Amniotic stem cell (primary cell): ENCODE data around the gene AOC1.

Experiments used
- DNase-seq: peaks from one replicate; lab custom pipeline; 2025; lab: John Stamatoyannopoulos, UW

The AOC1 gene

GRCh38 chr7:150858236-150859197 lies 6.2 kb downstream of the AOC1 start:
- no peak for DNase-seq

GRCh38 chr7:150860291-150860977 lies 8.1 kb downstream of the AOC1 start:
- no peak for DNase-seq

GRCh38 chr7:150860978-150861295 lies 8.6 kb downstream of the AOC1 start:
- DNase-seq: no peak

- no peak for DNase-seq
These were observed 10.0 kb downstream of the AOC1 start for GRCh38 chr7:150862356-150862755.

GRCh38 chr7:150863946-150864345 lies 11.6 kb downstream of the AOC1 start:
- DNase-seq: no peak

GRCh38 chr7:150866932-150867564 lies 14.7 kb downstream of the AOC1 start:
- no peak for DNase-seq

DNA sequence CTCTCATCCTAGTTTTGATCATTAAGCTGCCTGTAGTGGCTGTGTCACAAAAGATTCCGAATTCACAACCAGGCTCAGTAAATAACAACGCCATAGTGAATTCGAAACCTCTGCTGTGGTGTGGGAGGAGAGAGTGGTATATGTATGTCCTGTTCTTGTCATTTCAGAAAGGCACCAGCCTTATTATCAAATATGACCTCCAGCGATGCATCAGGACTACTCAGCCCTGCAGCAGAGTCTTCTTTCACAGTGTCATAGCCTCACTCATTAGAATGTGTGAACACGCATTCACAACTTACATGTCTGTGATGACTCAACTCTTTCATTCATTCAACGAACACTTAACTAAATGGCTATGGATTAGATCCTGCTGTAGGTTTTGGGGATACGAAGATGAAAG lies 15.3 kb downstream of the AOC1 start:
- no peak for DNase-seq

- no peak for DNase-seq
These were observed 17.1 kb downstream of the AOC1 start for GRCh38 chr7:150869467-150869866.

- no peak for DNase-seq
These were observed 19.3 kb downstream of the AOC1 start for GRCh38 chr7:150871601-150872000.

GRCh38 chr7:150874401-150875198 lies 22.3 kb downstream of the AOC1 start:
- no peak for DNase-seq

DNA sequence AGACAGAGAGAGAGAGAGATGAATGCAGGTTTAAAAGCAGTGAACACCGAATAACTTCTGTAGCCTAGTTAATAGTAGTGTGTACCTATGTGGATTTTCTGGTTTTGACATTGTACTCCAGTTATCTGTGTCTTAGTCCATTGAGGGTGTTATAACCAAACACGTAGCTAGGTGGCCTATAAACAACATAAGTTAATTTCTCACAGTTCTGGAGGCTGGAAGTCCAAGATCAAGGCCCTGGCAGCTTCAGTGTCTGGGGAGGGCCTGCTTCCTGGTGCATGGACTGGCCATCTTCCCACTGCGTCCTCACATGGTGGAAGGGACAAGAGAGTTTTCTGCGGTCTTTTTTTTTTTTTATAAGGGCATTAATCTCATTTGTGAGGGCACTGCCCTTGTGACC lies 23.5 kb downstream of the AOC1 start:
- DNase-seq: no peak

GRCh38 chr7:150876817-150877526 lies 24.7 kb downstream of the AOC1 start:
- DNase-seq: peak; percentile 17

- DNase-seq: no peak
These were observed 25.2 kb downstream of the AOC1 start for GRCh38 chr7:150877536-150877935.

GRCh38 chr7:150879345-150879744 lies 27.0 kb downstream of the AOC1 start:
- DNase-seq: no peak

DNA sequence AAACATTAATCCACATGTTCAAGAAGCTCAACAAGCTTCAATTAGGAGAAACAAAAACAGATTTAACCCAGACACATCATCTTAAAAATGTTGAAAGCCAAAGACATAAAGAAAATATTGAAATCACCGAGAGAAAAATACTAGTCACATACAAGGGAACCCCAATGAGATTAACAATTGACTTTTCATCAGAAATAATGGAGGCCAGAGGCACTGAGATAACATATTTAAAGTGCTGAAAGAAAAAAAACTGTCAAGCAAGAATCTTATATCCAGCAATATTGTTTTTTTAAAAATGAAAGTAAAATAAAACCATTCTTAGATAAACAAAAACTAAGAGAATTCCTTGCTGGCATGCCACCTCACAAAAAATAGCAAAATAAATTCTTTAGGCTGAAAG lies 28.9 kb downstream of the AOC1 start:
- no peak for DNase-seq

DNA sequence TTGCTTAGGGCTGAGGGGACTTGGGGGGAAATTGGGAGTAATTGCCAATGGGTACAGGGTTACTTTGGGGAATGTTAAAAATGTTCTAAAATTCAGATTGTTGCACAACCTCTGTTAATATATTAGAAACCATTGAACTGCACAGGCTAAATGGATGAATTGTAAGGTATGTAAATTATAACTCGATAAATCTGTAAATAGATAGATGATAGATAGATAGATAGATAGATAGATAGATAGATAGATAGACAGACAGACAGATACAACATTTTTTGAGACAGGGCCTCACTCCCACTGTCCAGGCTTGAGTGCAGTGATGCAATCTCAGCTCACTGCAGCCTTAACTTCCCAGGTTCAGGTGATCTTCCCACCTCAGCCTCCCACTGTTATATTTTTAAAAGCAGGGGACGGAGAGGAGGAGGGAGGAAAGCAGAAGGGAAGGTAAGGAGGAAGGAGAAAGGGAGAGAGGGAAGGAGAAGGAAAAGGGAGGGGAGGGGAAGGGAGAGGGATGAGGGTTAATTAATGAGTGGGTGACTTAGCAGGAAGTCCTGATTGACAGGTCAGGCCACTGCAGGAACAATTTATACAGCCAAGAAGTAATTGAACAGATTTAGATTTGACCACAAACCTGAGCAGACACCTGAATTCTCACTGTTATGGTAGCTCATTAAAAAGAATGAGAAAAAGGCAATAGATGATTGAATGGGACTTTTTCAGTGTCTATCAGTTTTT lies 38.7 kb downstream of the AOC1 start:
- DNase-seq: no peak

DNA sequence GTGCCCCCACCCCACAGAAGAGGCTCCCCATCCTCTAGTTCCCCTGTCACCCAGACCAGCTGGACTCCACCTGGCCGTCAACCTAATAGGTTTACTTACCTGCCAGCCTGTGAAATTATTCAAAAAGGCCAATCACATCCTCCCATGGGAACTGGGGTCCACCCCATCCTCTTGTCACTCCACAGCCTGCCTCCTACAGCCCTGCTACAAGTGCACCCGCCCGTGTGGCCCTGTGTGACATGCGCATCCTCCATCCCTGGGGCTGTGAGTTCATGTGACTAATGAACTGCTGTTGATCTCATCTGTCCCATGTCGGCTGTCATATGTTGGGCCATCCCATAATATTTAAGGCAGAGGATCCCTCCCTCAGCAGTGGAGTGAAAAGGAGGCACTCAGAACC lies 39.4 kb downstream of the AOC1 start:
- no peak for DNase-seq

DNA sequence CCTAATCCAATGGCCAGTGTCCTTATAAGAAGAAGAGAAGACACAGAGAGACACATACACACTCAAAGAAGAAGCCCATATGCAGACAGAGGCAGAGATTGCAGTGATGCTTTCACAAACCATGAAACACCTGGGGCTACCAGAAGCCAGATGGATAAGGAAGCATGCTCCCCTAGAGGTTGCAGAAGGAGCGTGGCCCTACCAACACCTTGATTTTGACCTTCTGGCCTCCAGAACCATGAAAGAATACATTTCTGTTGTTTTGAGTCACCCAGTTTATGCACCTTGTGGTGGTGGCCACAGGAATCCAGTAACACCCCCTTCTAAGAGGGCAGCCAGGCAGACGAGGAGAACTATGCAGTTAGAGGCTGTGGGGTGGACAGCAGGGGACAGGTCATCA lies 43.5 kb downstream of the AOC1 start:
- DNase-seq: no peak

DNA sequence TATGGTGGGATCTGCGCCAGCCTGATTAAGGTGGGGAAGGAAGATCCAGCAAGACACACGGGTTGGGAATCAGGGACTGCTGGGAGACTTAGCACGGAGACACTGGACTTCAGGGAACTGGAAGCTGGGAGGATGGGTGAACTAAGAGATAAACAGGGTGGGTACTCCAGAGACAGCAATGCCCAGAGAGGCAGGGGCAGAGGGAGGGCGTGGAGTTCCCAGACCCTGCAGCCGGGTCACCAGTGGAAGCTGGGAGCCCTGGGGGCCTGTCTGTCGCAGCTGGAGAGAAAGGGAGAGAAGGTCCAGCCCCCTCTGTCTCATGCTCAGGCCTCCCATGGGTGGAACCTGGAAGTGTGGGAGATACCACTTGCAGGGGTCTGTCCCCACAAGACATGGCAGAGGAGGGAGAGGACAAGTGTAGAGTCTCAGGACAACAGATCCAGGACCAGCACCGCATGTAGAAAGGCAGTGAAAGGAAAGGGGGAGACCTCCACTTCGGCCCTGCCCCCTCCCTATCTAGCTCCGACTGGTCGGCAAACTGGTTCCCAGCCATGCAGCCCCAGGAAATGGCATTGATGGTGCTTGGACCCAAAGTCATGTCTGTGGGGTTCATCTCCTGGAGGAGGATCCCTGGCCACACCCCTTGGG lies 44.4 kb downstream of the AOC1 start:
- no peak for DNase-seq
